NCI-H226 (cell line): ENCODE results near the gene XRCC5.

Source experiments
- DNase-seq: peaks from one replicate; pipeline ENCODE4 v3.0.0-alpha.2; 2015

XRCC5 gene

DNA sequence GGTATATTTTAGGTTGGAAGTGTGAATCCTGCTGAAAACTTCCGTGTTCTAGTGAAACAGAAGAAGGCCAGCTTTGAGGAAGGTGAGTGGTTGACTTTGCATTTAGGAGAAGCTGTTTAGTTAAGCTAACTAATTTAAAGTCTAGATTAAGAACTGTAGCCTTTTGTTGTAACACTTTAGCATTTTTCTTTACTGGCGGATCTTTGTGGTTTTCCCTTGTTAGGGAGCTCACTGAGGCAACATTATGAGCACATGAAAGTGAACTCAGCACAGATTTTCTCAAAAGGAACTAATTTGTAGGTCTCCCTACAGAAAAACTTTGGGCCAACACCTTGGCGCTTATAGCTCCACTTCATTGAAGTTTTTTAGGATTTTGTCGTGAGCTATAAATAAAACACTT is 52.8 kb downstream of the XRCC5 start:
- DNase-seq: no peak

DNA sequence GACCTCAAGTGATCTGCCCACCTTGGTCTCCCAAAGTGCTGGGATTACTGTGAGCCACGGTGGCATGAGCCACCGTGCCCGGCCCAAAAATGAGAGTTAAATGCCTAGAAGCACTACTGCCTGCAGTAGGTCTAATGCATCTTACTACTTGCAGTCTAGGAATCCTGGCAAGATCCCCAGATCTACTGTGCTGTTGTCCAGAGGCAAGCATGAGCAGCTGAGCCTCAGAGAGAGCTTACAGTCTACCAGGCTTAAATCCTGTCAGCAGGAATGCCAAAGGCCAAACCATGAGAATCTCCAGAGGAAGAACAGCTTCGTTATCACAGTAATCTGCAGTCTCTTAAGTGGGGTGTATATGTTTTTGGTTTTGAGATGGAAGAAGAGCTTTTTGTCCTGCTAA is 54.4 kb downstream of the XRCC5 start:
- DNase-seq: no peak

DNA sequence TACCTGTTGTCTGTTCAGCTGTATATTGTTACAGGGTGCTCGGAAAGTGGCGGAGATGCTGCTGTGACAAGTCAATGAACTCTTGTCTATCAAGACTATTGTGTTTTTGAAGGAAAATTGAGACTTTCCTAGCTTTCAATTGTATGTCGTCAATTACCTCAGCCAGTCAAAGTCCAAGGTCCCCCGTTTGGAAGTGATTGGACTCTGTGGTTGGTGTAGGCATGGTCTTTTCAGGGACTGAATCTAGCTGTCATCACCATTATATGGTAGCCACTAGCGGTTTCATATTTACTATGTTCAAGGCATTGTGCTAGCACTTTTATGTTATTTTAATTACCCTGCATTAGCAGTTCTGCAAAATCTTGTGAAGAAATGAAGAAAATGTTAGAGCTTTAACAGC is 54.9 kb downstream of the XRCC5 start:
- DNase-seq: no peak

DNA sequence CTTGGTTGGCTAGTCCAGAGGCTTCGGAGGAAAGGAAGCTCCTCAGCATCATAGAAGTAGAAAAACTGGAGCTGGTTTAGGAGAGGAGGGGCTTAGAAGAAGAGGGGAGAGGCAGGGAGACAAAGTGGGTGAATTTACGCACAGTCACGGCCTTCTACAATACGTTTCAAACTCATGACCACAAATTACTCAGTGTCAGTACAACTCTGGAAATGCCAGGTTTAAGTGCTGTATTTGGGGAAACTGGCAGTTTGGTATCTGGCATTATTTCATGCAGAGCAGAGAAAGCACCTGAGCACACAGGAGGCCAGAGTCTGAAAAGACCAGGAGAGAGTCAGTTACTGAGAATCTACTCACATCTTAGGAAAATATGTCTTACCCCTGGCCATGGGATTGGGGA is 55.4 kb downstream of the XRCC5 start:
- DNase-seq: no peak

DNA sequence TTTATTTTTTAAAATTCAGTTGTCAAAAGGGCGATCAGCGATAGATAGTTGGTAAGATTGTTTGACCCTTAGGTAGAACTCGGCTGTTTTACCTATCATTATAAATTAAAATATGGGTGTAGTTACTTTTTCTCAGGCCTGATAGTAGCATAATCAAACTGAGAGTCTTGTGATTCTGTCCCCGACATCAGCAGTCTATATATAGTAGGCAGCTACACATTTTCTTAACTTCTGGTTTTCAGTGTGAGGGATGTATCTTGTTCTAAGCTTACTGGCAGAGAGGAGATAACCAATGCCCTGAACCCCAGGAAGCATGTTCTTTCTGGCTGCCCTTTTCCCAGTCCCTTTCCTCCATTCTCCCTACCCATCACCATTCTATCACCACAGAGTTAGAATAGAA is 56.6 kb downstream of the XRCC5 start:
- DNase-seq: no peak

DNA sequence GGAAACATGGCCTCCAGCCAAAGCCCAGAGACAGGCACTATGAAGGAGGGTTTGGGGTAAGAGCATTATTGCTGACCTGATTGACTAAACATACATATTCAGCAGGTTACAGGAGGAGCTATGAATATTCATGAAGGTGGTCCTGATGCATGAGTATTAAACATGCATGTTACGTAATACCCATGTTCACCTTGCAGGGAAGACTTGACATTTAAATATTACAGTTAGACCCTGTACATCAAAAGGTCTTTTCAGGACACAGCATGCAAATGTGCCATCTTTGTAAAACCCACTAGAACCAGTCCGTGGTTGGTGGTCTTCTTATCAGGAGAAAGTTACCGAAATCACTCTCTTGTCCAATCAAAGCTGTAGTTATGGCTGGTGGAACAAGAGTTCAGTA is 59.9 kb downstream of the XRCC5 start:
- no peak for DNase-seq

DNA sequence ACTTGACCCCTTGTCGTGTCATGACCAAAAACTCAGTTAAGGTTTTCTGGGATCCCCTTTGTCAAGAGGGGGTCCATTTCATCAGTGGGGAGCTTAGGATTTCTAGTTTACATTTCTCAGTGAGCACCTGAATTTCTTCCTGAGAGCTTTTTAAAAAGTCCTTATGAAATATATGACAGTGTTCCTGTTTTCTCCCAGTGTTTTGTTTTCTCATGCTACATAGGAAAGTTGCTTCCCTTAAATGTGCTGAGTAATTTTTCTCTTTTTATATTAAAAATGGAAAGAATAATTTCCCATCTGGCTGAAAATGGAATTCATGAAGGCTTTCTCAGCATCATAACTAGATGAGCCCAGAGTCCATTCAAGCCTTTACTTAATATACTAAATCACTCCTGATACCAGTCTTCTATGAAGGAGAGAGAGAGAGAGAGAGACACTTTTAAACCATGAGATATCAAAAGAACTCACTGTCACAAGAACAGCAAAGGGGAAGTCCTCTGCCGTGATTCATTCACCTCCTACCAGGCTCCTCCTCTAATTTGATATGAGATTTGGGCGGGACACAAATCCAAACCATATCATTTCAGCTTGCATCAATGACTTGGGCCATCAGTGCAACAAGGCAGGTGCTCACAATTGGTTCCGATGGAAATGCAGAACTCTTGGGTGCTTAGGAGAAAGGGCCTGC is 61.1 kb downstream of the XRCC5 start:
- no peak for DNase-seq

DNA sequence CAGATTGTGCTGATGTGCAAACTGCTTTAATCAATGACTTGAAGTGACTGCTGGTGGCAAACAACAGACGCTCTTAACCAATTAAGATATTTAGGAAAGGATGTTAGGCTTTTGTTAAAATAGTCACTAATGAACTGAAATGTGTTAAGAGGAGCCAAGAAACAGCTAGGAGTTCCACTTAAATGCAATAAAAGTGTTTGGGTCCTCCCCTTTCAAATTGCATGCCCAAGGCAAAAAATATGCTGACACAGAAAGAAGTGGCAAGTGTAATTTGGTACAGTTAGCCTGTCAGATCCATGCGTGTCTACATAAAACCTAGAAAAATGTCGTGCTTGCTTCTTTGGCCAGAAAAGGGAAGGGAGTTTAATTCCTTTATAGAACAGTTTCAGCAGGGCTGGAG is 61.9 kb downstream of the XRCC5 start:
- no peak for DNase-seq

DNA sequence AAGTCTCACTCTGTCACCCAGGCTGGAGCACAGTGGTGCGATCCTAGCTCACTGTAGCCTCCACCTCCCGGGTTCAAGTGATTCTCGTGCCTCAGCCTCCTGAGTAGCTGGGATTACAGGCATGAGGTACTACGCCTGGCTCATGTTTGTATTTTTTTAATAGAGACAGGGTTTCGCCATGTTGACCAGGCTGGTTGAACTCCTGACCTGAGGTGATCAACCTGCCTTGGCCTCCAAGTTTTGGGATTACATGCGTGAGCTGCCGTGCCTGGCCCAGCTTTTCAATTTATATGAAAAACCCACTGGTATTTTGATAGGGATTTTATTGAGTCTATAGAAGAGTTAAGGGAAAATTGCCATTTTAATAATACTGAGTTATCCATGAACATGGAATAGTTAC is 63.3 kb downstream of the XRCC5 start:
- no peak for DNase-seq

DNA sequence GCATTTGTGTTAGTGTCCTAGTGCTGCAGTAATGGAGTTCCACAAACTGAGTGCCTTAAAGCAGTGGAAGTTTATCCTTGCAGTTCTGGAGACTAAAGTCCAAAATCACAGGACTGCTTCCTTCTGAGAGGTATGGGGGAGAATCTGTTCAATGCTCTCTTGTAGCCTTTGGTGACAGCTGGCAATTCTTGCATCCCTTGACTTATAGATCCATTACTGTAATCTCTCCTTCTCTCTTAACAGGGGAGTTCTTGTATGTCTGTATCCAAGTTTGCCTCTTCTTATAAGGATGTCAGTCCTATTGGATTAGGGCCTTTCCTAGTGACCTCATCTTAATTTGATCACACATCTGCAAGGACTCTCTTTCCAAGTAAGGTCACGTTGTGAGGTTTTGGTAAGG is 69.9 kb downstream of the XRCC5 start:
- no peak for DNase-seq

DNA sequence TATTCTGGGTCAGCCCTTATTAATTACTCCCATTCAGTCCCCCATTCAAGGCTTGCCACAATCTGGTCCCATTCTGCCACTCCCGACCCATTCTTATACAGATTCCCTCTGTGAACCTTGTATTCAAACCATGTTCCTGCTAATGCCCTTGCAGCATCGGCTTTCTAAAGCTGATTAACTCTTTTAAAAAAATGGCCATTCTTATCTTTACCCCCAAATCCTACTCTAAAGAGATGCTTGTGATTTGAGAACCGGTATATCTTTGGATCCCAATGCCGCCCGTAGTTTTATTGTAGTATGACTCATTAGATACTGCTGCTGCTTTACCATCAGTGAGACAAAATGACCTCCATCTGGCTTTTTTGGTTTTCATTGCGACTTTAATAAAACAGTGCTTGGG is 72.2 kb downstream of the XRCC5 start:
- DNase-seq: no peak

DNA sequence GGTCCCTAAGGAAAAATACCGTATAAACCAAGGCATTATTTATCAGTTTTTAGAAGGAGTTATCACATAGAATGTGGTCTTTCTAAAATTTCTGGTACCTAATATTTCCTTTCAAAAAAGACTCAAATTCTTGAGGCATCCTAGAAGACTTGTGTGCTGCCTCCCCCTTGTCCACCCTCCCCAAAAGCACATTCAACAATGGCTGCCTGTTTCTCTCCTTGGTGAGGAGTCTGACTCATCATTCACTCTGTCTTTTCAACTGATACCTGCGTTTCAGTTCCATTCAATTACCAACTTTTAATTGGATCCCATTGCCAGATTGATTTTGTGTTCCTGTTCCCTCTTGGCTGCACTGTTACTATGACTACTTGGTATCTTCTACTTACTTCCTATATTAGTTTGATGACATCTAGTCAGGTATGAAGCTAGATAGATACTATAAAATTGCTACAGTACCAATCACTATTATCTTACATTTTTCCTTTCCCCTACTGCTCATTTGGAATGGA is 72.9 kb downstream of the XRCC5 start:
- no peak for DNase-seq

DNA sequence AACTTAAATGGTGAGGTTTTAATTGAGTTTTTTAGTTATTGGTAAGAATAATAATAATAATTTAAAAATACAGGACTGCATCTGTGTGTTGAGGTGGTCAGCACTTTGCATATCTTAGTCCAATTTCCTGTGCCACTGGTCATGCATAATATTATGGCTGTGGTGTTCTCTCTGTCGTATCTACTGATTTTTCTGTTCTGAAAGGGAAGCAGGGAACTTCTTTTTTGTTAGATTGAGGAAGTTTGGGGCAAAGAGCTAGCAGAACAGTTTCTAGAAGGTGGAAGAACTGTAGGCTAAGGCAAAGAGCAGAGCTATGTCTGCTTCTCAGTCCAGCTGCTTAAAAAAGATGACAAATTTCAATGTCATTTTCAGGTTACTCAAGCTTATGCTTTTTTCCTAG is 74.3 kb downstream of the XRCC5 start:
- no peak for DNase-seq

DNA sequence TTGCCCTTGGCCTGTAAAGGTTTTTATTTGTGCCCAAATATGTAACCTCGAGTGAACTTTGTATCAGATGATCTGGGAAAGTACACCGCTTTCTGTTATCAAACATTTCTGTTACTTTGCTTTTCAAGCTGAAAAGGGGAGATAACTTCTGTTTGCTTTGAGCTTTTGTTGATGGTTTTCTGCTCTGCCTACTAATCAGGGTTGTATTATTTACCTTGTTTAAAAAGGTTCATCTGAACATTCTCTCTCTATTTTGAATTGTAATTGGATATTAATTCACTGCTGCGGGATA is 79.4 kb downstream of the XRCC5 start:
- no peak for DNase-seq

DNA sequence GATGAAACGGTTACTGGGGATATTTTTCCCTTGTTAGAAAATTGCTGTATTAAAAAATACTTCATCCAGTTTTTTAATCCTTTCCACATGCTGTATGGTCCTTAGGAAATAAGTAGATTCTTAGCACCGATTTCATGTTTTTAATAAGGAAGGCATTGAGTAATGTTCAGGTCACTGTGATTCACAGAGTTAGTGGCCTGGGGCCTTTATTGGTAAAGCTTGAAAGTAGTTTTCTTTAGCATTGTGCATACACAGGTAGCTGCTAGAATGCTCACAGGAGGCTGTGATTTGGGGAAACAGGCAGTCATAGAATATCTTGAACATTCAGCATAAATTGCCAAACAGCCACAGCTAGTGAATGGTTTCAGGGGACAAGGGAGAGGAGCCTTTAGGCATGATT is 79.8 kb downstream of the XRCC5 start:
- DNase-seq: no peak

DNA sequence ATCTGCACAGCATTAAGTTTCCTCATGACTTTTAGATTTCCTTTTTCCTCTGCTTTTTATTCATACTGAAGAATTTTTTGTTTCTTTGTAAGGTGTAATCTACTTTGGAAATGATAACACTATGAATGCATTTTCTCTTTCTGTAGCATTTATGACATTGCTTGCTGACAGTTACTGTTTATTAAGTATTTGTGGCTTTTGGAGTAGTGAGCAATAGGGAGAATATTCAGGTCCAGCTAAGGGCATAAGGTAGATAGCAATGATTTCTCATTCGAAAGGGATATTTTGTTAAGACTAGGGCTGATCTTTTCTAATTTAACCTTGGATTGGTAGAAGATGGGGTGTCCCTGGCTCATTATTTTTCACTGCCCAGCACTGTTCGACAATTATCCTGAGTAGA is 80.3 kb downstream of the XRCC5 start:
- DNase-seq: no peak

DNA sequence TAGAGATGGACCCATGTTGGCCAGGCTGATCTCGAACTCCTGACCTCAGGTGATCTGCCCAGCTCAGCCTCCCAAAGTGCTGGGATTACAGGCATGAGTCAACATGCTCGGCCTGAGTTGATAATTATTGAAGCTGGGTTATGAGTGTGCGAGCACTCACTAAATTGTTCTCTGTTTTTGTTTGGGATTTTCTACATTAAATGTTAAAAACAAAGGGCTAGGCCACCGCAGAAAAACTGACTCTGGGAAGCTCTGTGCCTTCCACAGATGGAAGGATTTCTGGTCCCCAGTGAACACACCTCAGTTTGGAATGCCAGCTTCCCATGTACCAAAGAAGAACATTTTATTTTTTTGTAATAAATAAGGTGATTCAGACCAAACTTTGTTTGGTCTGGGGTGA is 83.0 kb downstream of the XRCC5 start:
- no peak for DNase-seq

DNA sequence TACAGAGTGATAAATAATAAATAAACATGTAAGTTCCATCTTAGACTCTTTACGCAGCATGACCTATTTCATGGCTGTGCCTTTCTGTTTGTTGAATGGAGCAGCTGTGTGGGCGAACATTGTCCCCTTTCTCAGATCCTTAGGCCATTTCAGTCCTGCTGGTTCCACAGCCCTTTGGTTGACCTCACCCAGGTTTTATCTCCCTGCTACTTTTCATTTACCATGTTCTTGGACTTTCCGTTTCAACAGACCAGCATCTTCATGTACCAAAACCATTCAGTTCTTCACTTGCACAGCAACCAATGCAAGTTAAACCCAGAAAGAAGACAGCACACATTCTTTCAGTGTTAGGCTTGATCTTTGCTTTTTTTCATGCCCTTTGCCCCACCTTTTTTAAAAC is 83.8 kb downstream of the XRCC5 start:
- no peak for DNase-seq

DNA sequence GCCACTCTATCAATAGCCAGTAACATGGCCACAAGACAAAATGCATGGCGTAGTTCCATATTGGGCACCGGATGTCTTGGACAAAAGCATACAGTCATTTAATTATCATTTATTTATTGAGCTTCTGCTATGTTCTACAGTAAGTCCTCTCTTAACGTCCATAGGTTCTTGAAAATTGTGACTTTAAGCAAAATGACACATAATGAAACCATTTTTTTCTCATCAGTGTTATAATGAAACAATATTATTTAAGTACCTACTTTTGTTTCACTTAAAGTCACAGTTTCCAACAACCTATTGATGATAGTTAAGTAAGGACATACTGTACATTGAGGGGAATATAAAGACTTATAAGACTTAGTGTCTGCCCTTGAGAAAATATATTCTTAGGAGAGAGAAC is 84.9 kb downstream of the XRCC5 start:
- DNase-seq: no peak

DNA sequence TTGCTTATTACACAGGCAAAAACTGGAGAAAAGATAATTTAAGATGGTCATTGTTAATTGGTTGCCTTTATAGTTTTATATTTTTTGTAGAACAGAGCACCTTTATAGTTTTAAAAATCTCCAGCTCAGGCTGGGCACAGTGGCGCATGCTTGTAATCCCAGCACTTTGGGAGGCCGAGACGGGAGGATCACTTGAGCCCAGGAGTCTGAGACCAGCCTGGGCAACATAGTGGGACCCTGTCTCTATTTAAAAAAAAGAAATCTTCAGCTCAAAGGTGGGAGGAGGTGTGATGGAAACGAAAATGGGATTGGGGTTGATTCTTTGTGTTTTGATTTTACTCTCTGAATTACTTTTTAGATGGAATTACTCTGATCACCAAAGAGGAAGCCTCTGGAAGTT is 85.4 kb downstream of the XRCC5 start:
- no peak for DNase-seq

DNA sequence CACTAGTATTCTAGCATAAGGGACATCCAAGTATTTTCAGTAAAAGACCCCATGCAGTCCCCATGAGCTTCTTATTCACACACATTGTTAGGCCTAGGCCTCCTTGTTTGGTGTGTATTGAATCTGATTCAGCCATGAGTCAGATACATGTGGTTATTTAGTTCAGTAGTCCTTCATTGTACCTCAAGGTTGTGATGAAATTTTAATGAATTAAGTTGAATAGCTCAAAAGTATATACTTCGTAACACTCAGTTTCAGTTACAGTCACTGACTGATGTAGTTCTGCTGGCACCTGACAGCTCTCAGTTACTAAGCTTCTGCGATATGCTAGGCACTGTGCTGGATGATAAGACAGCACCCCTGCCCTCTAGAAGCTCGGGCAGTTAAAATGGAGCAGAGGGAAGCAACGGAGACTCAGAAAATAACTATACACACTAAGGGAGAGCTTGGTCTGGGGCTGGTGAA is 86.4 kb downstream of the XRCC5 start:
- no peak for DNase-seq

DNA sequence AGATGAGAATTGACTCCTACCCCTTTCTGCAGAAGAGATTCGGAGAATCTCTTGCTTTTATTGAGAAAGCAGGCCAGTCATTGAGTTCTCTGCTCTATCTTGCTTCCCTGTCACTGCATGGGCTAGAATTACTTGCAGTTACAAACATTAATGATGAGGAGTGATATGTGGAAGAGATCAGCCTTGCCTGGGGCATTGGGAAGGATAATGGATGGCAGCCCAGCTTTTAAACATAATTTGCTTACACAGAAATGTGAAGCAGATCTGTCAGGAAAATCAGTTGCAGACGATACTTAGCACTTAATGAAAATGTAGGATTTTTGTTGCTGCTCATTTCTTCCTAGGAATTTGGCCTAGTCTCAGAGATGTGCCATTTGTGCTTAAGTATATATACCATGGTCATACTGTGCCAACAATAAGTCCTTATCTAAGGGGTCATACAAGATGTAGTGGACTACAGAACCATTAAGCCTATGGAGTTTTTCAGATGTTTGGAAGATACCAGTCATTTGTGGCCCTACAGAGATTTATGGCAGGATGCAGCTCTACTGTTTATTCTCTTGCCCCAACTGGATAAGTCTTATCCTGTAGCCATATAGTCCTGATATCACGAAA is 92.7 kb downstream of the XRCC5 start:
- no peak for DNase-seq

DNA sequence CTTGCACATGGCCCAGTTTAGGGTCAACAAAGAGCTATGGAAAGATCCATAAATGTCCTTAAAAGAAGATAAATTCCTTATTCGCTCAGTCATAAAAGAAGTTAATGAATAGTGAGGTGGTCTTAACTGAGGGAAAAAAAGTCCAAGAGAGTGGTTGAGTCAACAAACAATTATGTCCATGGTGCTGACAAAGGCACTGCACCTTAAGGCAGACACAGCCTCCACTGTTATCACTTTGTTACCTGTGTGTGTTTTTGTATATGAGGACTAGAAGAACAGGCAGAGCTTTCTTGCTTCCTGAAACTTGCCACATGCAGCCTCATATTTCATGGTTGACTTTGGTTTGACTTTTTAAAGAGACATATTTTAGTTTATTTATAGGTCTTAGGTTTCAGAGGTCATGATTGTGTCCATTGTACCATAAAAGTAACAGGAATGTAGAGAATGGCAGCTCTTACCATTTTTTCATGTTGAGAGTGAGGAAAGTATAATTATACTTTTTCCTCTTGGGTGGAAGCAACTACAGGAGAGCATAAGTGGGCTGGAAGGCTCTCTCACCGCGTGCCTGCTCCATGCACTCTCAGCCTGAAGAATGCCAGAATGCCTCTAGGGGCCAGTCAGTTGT is 93.6 kb downstream of the XRCC5 start:
- DNase-seq: no peak

DNA sequence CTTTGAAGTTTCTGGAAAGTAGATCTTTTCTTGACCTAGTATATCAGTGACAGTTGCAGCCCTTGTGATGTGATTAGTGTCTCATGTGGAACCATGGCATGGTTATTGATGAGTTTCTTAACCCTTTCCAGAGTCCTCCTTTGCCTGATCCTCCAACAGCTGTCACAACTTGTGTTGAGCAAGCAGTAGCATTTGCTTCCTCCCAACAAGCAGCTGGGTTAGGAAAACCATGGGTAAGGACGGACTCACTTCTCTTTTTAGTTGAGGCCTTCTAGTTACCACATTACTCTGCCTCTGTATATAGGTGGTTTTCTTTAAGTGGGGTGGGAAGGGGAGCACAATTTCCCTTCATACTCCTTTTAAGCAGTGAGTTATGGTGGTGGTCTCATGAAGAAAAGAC is 96.3 kb downstream of the XRCC5 start:
- DNase-seq: no peak
